Muscle layer of duodenum (tissue), 2 donors: Measurements from ENCODE around the gene CEP57.

Experiments
- H3K27ac ChIP-seq: one replicate; pipeline ENCODE4 v1.7.0; 2013; ENCODE audit warnings: mild to moderate bottlenecking, low read length
- H3K27me3 ChIP-seq: one replicate; pipeline ENCODE4 v1.7.0; 2013; ENCODE audit warnings: low read depth, mild to moderate bottlenecking, control low read depth, low read length
- H3K36me3 ChIP-seq, 2 donors: one replicate each; pipeline ENCODE4 v1.7.0; 2013; ENCODE audit warnings: low read length in 2 of 2, control low read depth in 1 of 2, mild to moderate bottlenecking in 1 of 2; ENCODE audit not compliant: insufficient read depth in 2 of 2, control insufficient read depth in 1 of 2
- H3K4me1 ChIP-seq, 2 donors: one replicate each; pipeline ENCODE4 v1.7.0; 2013; ENCODE audit warnings: low read length in 2 of 2, mild to moderate bottlenecking in 2 of 2, control low read depth in 1 of 2, moderate library complexity in 1 of 2; ENCODE audit not compliant: insufficient read depth in 2 of 2, control insufficient read depth in 1 of 2
- H3K4me3 ChIP-seq, 2 donors: one replicate each; pipeline ENCODE4 v1.7.0; 2013; ENCODE audit warnings: low read length in 2 of 2, low read depth in 1 of 2, mild to moderate bottlenecking in 1 of 2
- H3K9me3 ChIP-seq, 2 donors: one replicate each; pipeline ENCODE4 v1.7.0; 2013; ENCODE audit warnings: low read length in 2 of 2, control low read depth in 1 of 2, mild to moderate bottlenecking in 1 of 2; ENCODE audit not compliant: control insufficient read depth in 1 of 2
- donor health status: healthy.

The CEP57 gene

DNA sequence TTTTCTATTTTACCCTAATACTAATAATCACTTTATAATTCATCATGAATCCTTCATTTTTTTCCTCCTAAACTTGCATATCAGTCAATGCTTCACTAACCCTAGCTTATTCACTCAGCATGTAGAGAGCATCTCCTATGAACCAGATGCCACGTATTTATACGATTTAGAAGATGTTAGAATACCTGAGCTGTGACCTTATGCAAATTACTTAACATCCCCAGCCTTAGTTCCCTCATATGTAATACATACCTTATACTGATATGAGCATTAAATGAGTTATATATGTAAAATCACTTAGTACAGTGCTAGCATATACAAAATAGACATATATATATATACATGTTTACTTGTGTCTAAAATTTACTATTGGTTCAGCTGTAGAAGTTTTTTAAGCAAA is 9.8 kb upstream of the CEP57 start:
- Histone ChIP-seq H3K9me3 (no peaks in the 10 kb centered on the region), H3K27me3 (no peaks in the 10 kb centered on the region), H3K27ac (no peak overlapping the region), H3K4me1 (no peaks in the 10 kb centered on the region), H3K4me3 (no peak overlapping the region), H3K36me3 (peaks cover 59 to 64% of the 10 kb centered on the region in 2 donors)

DNA sequence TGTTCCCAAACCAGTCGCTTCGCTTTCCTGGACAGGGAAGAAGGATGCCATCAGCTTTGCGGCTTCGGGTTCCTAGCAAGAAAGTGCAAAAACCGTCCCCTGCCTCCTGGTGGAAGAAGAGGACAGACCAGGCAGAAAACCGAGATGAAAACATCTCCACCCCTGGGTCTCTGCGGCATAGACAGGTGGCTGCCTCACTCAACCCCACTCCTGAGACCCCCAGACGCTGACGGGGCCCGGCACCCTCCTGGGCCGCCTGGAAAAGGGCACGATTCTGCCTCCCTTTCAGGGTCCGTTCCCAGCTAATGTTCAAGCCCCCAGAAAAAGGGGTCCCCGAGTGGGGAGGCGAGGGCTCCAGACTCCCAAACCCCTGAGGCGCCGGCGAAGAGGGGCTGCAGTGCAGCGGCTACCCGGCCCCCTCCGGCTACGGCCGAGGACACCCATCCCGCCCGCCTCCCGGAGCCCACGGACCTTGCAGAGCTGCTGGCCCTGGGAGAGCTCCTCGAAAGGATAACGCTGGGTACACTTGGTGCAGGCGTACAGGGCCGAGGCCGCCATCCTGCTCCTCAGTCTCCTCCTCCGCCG is 1.3 kb upstream of the CEP57 start:
- Histone ChIP-seq H3K9me3 (no peaks in the 10 kb centered on the region), H3K4me3 (peak overlapping the region; percentile 94 to 97), H3K27me3 (no peaks in the 10 kb centered on the region), H3K27ac (peak overlapping the region; percentile 82), H3K4me1 (peaks cover 17 to 22% of the 10 kb centered on the region in 2 donors), H3K36me3 (peaks cover 25 to 32% of the 10 kb centered on the region in 2 donors)

DNA sequence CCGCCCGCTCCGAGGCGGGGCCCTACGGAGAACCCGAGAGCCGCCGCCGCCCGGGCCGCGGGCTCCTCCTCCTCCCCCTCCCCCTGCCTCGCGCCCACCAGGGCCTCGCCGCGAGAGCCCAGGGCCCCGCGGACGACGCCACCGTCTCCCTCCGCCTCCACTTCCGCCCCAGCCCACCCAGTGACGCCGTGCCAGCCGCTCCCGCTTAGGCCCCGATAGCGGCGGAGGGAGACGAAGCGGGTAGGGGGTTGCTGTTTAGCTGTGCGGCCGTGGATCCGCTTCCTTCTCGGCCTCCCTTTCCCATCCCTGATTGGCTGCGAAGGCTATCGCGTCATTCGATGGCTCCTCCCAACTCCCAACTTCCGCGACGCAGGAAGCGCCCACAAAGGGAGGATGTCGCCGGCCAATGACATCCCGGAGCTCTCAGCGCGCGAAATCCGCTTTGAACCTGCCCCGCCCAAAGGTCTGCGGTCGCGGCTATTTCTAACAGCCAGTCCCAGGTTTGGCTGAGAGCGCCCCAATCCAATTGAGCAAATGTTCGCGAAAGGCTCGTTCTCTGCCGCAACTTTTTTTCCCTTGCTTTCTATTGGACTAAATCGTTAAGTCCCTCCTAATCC is 684 bp upstream of the CEP57 start, which contains the start of gene FAM76B:
TSS of gene FAM76B (minus strand) at position 277 of the 617 bp plus-strand sequence. CDS start 304 bp downstream, outside the sequence.
- Histone ChIP-seq H3K27me3 (no peaks in the 10 kb centered on the region), H3K4me3 (peak within 1 kb of the TSS; percentile 94 to 97), H3K9me3 (no peaks in the 10 kb centered on the region), H3K36me3 (peaks cover 22 to 27% of the 10 kb centered on the region in 2 donors), H3K4me1 (peaks cover 17 to 22% of the 10 kb centered on the region in 2 donors), H3K27ac (peak within 1 kb of the TSS; percentile 99)

DNA sequence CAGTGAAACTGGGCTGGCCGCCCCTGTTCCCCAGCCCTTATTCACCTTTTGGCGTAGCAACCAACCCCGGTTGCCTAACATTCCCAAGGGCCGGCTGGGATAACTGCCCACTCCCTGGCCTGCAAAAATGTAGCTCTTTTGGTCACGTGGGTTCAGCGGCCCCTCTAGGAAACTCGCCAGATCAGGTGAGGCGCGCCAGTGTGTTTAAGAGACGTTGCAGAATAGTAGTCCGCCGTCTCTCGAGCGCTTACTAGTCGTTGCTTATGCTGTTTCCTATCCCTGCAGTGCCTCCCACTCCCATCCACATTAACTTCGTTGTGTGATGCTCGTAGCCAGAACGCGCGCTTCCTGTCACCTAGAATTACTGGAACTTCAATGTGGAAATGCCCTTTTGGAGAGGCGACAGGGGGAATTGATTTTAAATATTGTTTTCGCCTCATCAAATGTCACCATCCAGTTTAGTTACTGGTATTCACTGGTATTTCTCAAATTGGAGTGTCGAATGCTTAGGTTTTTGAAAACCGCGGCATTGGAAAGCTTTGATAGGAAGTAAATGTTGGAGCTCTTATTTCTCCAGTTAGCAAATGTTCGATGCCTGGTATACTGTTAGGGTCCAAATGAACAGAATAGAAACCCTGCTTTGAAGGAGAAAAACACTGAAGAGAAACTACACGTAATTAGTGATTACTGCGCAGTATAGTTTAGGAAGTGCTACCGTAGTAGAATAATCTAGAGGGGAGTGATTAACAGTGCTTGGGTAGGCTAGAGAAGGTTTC is 823 bp downstream of the CEP57 start:
- Histone ChIP-seq H3K9me3 (no peaks in the 10 kb centered on the region), H3K4me3 (peak overlapping the region; percentile 94 to 97), H3K27ac (peak overlapping the region; percentile 99), H3K27me3 (no peaks in the 10 kb centered on the region), H3K36me3 (peaks cover 7 to 12% of the 10 kb centered on the region in 2 donors), H3K4me1 (peaks cover 17 to 22% of the 10 kb centered on the region in 2 donors)

DNA sequence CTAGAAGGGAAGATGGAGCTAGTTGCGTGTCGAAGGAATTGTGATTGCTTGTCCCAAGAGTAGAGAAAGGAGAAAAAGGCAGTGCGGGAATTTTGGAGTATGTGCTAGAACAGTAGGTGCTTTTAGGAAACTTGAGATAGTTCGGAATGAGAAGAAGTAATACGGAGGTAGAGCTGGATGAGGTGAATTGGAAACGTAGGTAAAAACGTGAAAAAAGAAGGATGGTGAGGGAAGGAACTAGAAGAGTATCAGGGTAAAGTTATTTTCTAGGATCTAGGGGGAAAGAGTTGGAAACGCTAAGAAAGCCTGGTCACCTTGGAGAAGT is 1.4 kb downstream of the CEP57 start:
- Histone ChIP-seq H3K36me3 (peaks cover 3 to 8% of the 10 kb centered on the region in 2 donors), H3K9me3 (no peaks in the 10 kb centered on the region), H3K27ac (peak overlapping the region; percentile 99), H3K4me1 (peaks cover 17 to 22% of the 10 kb centered on the region in 2 donors), H3K4me3 (peak overlapping the region; percentile 94 to 97), H3K27me3 (no peaks in the 10 kb centered on the region)

DNA sequence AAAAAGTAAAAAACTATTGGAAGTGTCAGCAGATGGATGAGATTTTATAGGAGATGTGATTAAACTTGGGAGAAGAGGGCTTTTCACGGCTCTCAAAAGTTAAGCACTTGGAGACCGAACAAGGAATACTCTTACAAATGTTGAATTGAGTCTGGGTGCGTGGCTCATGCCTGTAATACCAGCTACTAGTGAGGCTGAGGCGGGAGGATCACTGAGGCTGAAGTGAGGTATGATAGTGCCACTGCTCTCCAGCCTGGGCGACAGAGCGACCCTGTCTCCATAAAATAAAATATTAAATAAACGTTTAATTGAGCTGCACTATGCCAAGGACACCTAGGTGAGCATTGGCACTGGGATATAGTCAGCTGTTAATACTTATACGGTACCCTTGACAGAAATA is 1.9 kb downstream of the CEP57 start:
- H3K27ac ChIP-seq, result peak overlapping the region; percentile 99

DNA sequence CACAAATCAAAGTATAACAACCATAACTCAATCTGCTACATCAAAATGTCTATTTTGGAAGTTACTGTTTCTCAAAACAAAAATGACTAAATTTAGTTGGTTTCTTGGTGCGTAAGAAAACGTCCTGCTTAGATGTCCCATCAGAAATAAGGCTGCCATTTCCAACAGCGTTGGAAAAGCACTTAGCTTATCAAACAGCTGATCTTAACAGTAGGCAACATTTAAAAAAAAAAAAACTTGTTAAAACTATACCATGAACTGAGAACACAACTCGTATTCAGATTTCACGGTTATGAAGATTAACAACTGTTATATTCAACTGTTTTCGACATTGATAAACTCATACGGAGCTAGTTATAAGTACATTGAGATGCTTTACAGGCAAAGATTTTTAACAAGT is 2.4 kb downstream of the CEP57 start:
- Histone ChIP-seq H3K36me3 (peaks cover 0 to 8% of the 10 kb centered on the region in 2 donors), H3K27me3 (no peaks in the 10 kb centered on the region), H3K9me3 (no peaks in the 10 kb centered on the region), H3K4me3 (peak overlapping the region in 1 of 2 donors; percentile 94), H3K27ac (peak overlapping the region; percentile 99), H3K4me1 (peaks cover 17 to 21% of the 10 kb centered on the region in 2 donors)

More for the DNA sequence above, 1.9 kb downstream of the CEP57 start:
- Histone ChIP-seq H3K9me3 (no peaks in the 10 kb centered on the region), H3K4me1 (peaks cover 17 to 22% of the 10 kb centered on the region in 2 donors), H3K36me3 (peaks cover 0 to 8% of the 10 kb centered on the region in 2 donors), H3K4me3 (peak overlapping the region; percentile 94 to 97), H3K27me3 (no peaks in the 10 kb centered on the region)

DNA sequence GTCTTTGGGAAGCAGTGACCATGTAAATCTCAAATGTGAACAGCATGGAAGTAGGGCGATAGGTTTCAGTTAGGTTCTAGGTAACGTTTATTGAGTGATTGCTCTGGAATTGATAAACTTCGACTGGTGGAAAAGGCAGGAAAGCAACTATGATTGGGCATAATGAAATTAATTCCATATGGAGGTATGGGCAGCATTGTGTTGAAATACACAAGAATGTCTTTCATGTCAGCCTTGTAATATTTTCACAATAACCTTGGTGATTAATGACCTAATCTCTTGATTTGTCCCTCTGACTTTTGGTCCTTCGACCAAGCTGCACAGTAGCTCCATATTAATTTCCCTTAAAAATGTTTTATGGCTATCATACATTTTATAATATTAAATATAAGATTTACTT is 2.8 kb downstream of the CEP57 start:
- Histone ChIP-seq H3K4me3 (peak overlapping the region in 1 of 2 donors; percentile 26), H3K27me3 (no peaks in the 10 kb centered on the region), H3K27ac (no peak overlapping the region), H3K36me3 (peaks cover 0 to 8% of the 10 kb centered on the region in 2 donors), H3K9me3 (no peaks in the 10 kb centered on the region), H3K4me1 (peaks cover 17% of the 10 kb centered on the region in 2 donors)

DNA sequence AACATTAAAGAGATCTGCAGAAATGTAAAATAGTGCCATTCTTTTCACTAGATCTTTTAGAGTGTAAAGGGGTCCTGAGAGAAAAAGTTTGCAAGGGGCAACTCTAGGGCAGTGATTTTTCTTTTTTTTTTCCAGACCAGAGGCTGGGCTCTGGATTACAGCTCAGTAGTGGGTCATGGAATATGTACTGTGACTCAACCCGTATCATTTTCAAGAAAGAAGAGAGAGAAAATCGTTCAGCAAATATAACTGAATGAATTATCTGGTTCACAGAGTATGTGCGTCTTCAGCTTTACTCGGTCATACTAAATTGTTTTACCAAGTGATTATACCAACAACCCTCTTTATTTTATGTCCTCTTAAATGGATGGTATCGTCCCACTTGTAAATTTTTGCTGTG is 3.8 kb downstream of the CEP57 start:
- Histone ChIP-seq H3K36me3 (peaks cover 0 to 8% of the 10 kb centered on the region in 2 donors), H3K27ac (no peak overlapping the region), H3K4me1 (peaks cover 9 to 10% of the 10 kb centered on the region in 2 donors), H3K27me3 (no peaks in the 10 kb centered on the region), H3K4me3 (no peak overlapping the region), H3K9me3 (no peaks in the 10 kb centered on the region)

DNA sequence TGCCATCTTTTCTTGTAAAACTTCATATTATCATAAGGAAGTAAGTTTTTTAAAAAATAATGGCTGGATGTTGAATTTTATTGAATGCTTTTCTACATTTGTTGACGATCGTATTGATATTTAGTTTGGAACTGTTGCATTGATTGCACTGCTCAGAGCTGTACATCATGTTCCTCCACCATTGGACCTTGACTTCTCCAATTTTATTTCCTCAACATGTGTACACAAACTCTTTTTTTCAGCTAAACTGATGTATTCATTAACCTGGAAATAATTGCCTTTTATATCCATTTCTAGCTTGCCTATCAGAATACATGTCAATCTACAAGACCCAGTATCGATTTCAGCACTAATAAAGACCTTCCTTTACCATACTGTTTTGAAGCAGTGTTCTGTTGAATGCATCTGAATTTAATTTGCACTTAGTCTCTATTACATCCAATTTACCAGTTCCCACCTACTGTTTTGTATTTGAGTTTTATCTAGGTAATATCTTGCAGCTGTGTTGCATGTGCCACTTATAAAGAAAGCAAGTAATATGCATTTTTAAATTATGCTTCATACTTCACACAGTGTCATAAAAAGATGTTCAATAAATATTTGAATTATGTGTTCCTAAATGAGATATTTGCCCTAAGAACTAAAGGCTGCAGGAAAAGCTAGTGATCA is 5.5 kb downstream of the CEP57 start:
- Histone ChIP-seq H3K4me1 (peaks cover 9 to 10% of the 10 kb centered on the region in 2 donors), H3K27ac (no peak overlapping the region), H3K4me3 (no peak overlapping the region), H3K9me3 (no peaks in the 10 kb centered on the region), H3K36me3 (peaks cover 0 to 12% of the 10 kb centered on the region in 2 donors), H3K27me3 (no peaks in the 10 kb centered on the region)

DNA sequence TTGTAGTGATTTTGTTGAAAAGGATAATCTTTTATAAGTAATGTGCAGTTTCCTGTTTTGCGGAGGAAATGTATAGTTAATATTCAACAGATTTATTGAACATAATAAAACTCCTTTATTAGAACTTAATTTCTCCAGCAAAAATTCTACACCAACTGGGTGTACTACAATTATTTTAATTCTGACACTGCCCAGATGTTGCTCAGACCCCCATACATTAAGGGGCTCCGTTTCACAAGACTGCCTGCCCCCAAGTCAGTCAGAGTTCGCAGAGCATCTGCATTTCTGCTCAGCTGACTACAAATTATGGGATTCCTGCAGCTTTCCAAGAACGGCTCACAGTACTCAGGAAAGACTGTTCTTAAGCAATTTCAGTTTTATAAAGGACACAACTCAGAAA is 6.2 kb downstream of the CEP57 start:
- Histone ChIP-seq H3K27me3 (no peaks in the 10 kb centered on the region), H3K36me3 (peaks cover 0 to 14% of the 10 kb centered on the region in 2 donors), H3K27ac (no peak overlapping the region), H3K4me3 (no peak overlapping the region), H3K9me3 (no peaks in the 10 kb centered on the region), H3K4me1 (peaks cover 6% of the 10 kb centered on the region in 2 donors)
